DND-41 (cell line): ENCODE data around the gene OXCT1.

Experiments
- ATAC-seq: fragments of 200-7000 bp; cut with Tn5 transposase; 3 replicates; pipeline ENCODE4 v1.9.1; 2021; ENCODE audit warnings: low read depth; ENCODE audit not compliant: insufficient read depth
- DNase-seq: peaks from one replicate; pipeline ENCODE4 v3.0.0-alpha.2; 2020
- H2AFZ ChIP-seq: 2 replicates; pipeline ENCODE4 v1.6.0; 2012; ENCODE audit warnings: low read depth, low read length
- H3K27ac ChIP-seq: 2 replicates; pipeline ENCODE4 v1.5.1; 2012; ENCODE audit warnings: low read length, inconsistent platforms
- H3K27me3 ChIP-seq: fragments of 200-600 bp; sonication (generic); 2 replicates; pipeline ENCODE4 v1.6.0; 2012; ENCODE audit warnings: low read length, mild to moderate bottlenecking, inconsistent platforms; ENCODE audit not compliant: insufficient read depth, poor library complexity
- H3K36me3 ChIP-seq: 2 replicates; pipeline ENCODE4 v1.5.1; 2012; ENCODE audit warnings: low read length, inconsistent platforms; ENCODE audit not compliant: insufficient read depth
- H3K4me1 ChIP-seq: 2 replicates; pipeline ENCODE4 v1.5.1; 2012; ENCODE audit warnings: mild to moderate bottlenecking, low read length; ENCODE audit not compliant: insufficient read depth
- H3K4me2 ChIP-seq: 2 replicates; pipeline ENCODE4 v1.6.0; 2012; ENCODE audit warnings: mild to moderate bottlenecking, moderate library complexity, low read length, inconsistent platforms; ENCODE audit not compliant: insufficient read depth
- H3K4me3 ChIP-seq, 2 experiments: fragments of 200-600 bp in 1 of 2; shearing (Covaris generic) in 1 of 2; 2 replicates each; pipeline ENCODE4 v1.5.1; 2012 to 2016; ENCODE audit warnings: inconsistent platforms in 2 of 2, low read length in 2 of 2, mild to moderate bottlenecking in 2 of 2, low read depth in 1 of 2, moderate library complexity in 1 of 2
- H3K79me2 ChIP-seq: 2 replicates; pipeline ENCODE4 v1.6.0; 2012; ENCODE audit warnings: low read length, inconsistent platforms; ENCODE audit not compliant: insufficient read depth
- H3K9ac ChIP-seq: 2 replicates; pipeline ENCODE4 v1.6.0; 2012; ENCODE audit warnings: low read depth, mild to moderate bottlenecking, inconsistent platforms, low read length, moderate library complexity
- H3K9me3 ChIP-seq: 2 replicates; pipeline ENCODE4 v1.5.1; 2012; ENCODE audit warnings: low read length, moderate library complexity, mild to moderate bottlenecking, inconsistent platforms; ENCODE audit not compliant: insufficient read depth, severe bottlenecking
- H4K20me1 ChIP-seq: 2 replicates; pipeline ENCODE4 v1.6.0; 2012; ENCODE audit warnings: low read length; ENCODE audit not compliant: insufficient read depth
- CTCF ChIP-seq: IDR thresholded peaks from 2 replicates; pipeline ENCODE4 v1.5.1; 2012; ENCODE audit warnings: borderline replicate concordance, low read length, moderate library complexity, mild to moderate bottlenecking; ENCODE audit not compliant: poor library complexity, severe bottlenecking; ENCODE audit errors: extremely low read depth
- EZH2 ChIP-seq: IDR thresholded peaks from 3 replicates; pipeline ENCODE4 v1.6.1; 2012; ENCODE audit warnings: borderline replicate concordance, low read depth, mild to moderate bottlenecking, moderate library complexity, low read length, inconsistent platforms; ENCODE audit not compliant: severe bottlenecking

Gene OXCT1

GRCh38 chr5:41763574-41763973, 106.7 kb downstream of the OXCT1 start:
- Histone ChIP-seq H3K36me3 (peaks cover 75% of the 10 kb centered on the region), H3K9me3 (no peaks in the 10 kb centered on the region), H3K4me2 (no peak overlapping the region), H3K27me3 (no peaks in the 10 kb centered on the region), H4K20me1 (no peaks in the 10 kb centered on the region), H3K27ac (no peak overlapping the region), H3K79me2 (no peaks in the 10 kb centered on the region), H3K4me1 (no peaks in the 10 kb centered on the region), H3K4me3 (no peak overlapping the region), H3K9ac (no peak overlapping the region), H2AFZ (no peak overlapping the region)
- ATAC-seq (no peak), DNase-seq (no peak)
- TF ChIP-seq CTCF, result no peak
- TF ChIP-seq EZH2, result no peak

GRCh38 chr5:41763081-41763480, 107.1 kb downstream of the OXCT1 start:
- no peak for DNase-seq
- H3K79me2 ChIP-seq, result no peaks in the 10 kb centered on the region
- H2AFZ ChIP-seq, result no peak overlapping the region
- H3K4me1 ChIP-seq, result no peaks in the 10 kb centered on the region
- ATAC-seq, result peak; percentile 37; the same call in 1 of the 3 replicates
- no peaks in the 10 kb centered on the region for H3K27me3 ChIP-seq
- H3K36me3 ChIP-seq, result peaks cover 74% of the 10 kb centered on the region
- H3K9ac ChIP-seq, result no peak overlapping the region
- no peak overlapping the region for H3K4me3 ChIP-seq
- H3K9me3 ChIP-seq, result no peaks in the 10 kb centered on the region
- no peak overlapping the region for H3K27ac ChIP-seq
- no peak for TF ChIP-seq EZH2
- TF ChIP-seq CTCF, result no peak
- no peak overlapping the region for H3K4me2 ChIP-seq
- H4K20me1 ChIP-seq, result no peaks in the 10 kb centered on the region

- H4K20me1 ChIP-seq, result no peaks in the 10 kb centered on the region
- H3K27ac ChIP-seq, result no peak overlapping the region
- DNase-seq, result no peak
- no peak overlapping the region for H3K4me2 ChIP-seq
- H3K4me1 ChIP-seq, result no peaks in the 10 kb centered on the region
- no peak for ATAC-seq
- H3K27me3 ChIP-seq, result no peaks in the 10 kb centered on the region
- H3K9ac ChIP-seq, result no peak overlapping the region
- H3K79me2 ChIP-seq, result no peaks in the 10 kb centered on the region
- H3K36me3 ChIP-seq, result peaks cover 77% of the 10 kb centered on the region
- H3K4me3 ChIP-seq, result no peak overlapping the region
- no peak overlapping the region for H2AFZ ChIP-seq
- no peaks in the 10 kb centered on the region for H3K9me3 ChIP-seq
- TF ChIP-seq CTCF (no peak), EZH2 (no peak)
Observed at GRCh38 chr5:41762426-41762825, 107.8 kb downstream of the OXCT1 start.

- peaks cover 80% of the 10 kb centered on the region for H3K36me3 ChIP-seq
- H3K4me2 ChIP-seq, result no peak overlapping the region
- H3K27ac ChIP-seq, result no peak overlapping the region
- H3K9me3 ChIP-seq, result no peaks in the 10 kb centered on the region
- H2AFZ ChIP-seq, result no peak overlapping the region
- no peaks in the 10 kb centered on the region for H3K4me1 ChIP-seq
- no peak overlapping the region for H3K9ac ChIP-seq
- H3K4me3 ChIP-seq, result no peak overlapping the region
- no peaks in the 10 kb centered on the region for H3K27me3 ChIP-seq
- ATAC-seq, result no peak
- no peak for DNase-seq
- no peak for TF ChIP-seq CTCF
- TF ChIP-seq EZH2, result no peak
- H3K79me2 ChIP-seq, result no peaks in the 10 kb centered on the region
- no peaks in the 10 kb centered on the region for H4K20me1 ChIP-seq
Observed at GRCh38 chr5:41761663-41762062, 108.6 kb downstream of the OXCT1 start.
